GM08714 (cell line): ENCODE measurements around the gene PIK3CD.
"Not testable (repeated sequence)": the region's sequence is repeated elsewhere in the genome, so short reads cannot be mapped to it uniquely, and the experiment has no call there.

Source experiments
- H3K4me3 ChIP-seq: fragments of 200-500 bp; sonication (Bioruptor generic); 2 replicates; pipeline ENCODE4 v1.5.1; 2014; ENCODE audit warnings: mild to moderate bottlenecking, low read length, inconsistent platforms
- ZNF274 ChIP-seq: IDR thresholded peaks from 2 replicates; pipeline ENCODE4 v1.6.1; 2012; ENCODE audit warnings: mild to moderate bottlenecking, low read depth, low read length

Gene PIK3CD

GRCh38 chr1:9731561-9731960, 80.0 kb downstream of the PIK3CD start:
- H3K4me3 ChIP-seq: no peak overlapping the region
- TF ChIP-seq ZNF274: no peak

DNA sequence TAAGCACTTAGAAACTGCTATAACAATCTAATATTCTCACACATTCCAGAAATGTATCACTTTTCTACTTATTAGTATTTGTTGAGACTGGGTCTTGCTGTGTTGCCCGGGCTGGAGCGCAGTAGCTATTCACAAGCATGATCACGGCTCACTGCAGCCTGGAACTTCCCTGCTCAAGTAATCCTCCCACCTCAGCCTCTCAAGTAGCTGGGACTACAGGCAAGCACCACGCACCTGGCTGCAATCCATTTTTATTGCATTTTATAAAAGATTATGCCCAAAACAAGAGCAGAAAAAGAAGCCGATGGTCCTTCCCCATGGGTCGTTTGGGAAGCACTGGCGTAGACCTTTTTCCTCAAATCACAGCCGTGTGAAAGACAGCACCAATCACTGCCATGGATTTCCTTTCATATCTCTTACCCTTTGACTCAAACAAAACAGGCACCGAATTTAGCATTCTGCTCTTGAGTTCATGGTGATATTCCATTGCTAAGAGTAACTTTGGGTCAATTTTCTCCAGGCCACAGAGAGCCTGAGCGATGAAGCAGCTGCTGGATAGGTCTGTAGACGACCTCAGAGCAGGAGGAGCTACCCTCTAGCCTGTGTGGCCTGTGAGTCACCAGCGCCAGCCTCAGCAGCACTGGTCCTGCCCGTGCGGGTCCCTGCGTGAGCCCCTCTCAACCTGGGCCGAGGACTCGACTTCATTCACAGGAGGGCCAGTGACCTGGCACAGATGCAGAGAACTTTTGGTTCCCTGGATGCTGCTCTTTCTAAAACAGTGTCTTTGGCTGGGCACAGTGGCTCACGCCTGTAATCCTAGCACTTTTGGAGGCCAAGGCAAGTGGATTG, 80.8 kb downstream of the PIK3CD start:
- TF ChIP-seq ZNF274: no peak
- no peak overlapping the region for H3K4me3 ChIP-seq

GRCh38 chr1:9733160-9733789, 81.7 kb downstream of the PIK3CD start:
- TF ChIP-seq ZNF274: no peak
- H3K4me3 ChIP-seq: no peak overlapping the region

- TF ChIP-seq ZNF274: no peak
- H3K4me3 ChIP-seq: no peak overlapping the region
These were observed 84.3 kb downstream of the PIK3CD start for GRCh38 chr1:9735800-9736199.

DNA sequence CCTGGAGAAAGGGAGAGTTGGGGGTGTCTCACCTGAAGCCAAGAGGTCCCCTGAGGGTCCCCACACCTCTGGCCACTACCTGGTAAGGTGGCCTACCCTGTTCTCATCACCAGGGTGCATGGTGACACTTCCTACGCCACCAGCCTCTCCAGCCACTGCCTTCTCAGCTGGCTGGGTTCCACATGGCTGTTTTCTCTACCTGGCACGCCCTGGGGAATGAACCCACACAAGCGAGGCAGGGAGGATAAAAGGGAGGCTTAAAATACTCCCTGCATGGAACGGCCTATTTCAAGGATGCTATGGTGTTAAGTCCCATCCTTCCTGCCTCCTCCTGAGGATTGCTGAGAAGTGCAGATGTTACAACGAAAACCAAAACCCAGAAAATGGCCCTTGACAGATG, 84.7 kb downstream of the PIK3CD start:
- no peak for TF ChIP-seq ZNF274
- H3K4me3 ChIP-seq: no peak overlapping the region

DNA sequence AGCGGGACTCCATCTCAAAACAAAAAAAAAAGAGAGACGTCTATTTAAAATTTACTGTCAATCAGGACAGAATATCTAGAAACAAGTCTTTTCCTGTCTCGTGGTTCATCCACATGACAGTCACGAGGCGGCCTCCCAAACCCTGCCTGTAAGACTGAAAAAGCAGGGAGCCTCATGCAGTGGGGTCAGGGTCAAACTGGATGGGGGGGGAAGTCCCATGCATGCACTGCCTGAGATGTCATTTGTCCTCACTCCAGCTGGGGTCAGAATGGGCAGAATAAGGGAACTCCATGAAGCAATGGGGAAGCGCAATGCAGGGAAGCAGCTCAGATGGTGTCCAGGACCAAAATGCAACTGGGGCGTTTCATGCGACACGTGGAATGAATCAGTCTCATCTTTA, 85.5 kb downstream of the PIK3CD start:
- no peak overlapping the region for H3K4me3 ChIP-seq
- no peak for TF ChIP-seq ZNF274

- no peak for TF ChIP-seq ZNF274
- H3K4me3 ChIP-seq: no peak overlapping the region
These were observed 86.1 kb downstream of the PIK3CD start for GRCh38 chr1:9737671-9738070.

- no peak for TF ChIP-seq ZNF274
- no peak overlapping the region for H3K4me3 ChIP-seq
These were observed 92.7 kb downstream of the PIK3CD start for GRCh38 chr1:9744106-9744799.

GRCh38 chr1:9746211-9746610, 94.7 kb downstream of the PIK3CD start:
- no peak for TF ChIP-seq ZNF274
- H3K4me3 ChIP-seq: no peak overlapping the region

DNA sequence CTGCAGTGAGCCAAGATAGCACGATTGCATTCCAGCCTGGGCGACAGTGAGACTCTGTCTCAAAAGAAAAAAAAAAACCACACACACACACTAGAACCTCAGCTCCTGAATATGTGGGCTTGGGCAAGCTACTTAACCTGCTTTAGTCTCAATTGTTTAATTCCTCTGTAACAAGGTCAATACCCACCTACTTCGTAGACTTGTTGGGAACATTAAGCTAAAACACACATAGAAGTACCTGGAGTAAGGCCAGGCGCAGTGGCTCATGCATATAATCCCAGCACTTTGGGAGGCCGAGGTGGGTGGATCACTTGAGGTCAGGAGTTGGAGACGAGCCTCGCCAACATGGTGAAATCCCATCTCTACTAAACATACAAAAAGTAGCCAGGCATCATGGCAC, 95.1 kb downstream of the PIK3CD start:
- no peak for TF ChIP-seq ZNF274
- no peak overlapping the region for H3K4me3 ChIP-seq

DNA sequence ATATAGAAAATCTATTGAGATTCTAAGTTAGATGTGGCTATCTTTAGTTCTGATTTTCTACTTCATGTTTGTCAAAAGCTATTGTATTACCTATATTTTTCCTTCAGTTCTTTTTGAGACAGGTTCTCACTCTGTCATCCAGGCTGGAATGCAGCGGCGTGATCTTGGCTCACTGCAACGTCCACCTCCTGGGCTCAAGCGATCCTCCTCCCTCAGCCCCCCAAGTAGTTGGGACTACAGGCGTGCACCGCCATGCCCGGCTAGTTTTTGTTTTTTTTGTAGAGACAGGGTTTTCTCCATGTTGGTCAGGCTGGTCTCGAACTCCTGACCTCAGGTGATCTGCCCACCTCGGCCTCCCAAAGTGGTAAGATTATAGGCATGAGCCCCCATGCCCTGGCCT, 96.9 kb downstream of the PIK3CD start:
- H3K4me3 ChIP-seq: not testable (repeated sequence)

DNA sequence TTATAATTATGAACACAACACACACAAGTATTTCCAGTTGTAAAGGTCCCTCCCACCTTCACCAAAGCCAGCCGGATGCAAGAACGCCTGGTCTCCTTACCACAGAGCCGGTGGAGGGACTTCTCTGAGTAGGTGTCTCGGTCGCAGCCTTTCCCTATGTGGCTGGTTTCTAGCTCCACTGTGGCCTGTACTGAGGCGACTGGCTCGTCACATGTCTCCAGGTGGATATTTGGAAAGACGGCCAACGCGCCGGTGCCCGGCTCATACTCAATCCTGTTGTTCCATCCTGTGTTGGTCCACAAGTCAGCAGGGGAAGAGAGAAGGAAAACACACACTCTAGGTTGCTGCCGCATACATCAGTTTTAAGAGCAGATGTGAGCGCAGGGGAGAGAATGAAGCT, 97.8 kb downstream of the PIK3CD start:
- no peak overlapping the region for H3K4me3 ChIP-seq
- TF ChIP-seq ZNF274: no peak

- H3K4me3 ChIP-seq: no peak overlapping the region
- no peak for TF ChIP-seq ZNF274
These were observed 100.4 kb downstream of the PIK3CD start for GRCh38 chr1:9751971-9752370.

GRCh38 chr1:9753121-9753531, 101.6 kb downstream of the PIK3CD start:
- TF ChIP-seq ZNF274: no peak
- H3K4me3 ChIP-seq: no peak overlapping the region

DNA sequence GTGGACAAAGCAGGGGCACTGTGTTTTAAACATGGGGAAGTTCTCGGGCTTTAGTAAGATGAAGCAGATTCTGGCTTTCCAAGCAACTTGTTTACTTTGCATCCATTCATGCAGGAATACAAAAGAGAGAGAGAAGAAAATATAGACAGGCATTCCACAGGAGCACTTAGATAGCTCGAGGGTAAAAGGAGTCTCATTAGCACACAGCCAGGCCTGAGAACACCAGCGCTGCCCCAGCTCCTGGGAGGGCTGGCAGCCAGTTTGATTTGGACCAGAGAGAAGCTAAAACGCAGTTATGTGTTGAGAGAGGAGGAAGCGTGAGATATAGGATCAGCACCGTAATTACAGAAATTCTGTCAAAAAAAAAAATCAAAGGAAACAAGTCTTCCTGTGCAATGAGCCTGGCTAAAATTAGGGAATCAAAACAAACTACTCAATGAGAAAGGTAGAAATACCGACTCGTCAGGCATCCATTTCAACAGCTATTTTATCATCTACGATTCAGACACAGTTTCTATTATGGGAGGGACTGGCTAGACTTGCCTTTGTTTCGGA, 104.0 kb downstream of the PIK3CD start:
- no peak overlapping the region for H3K4me3 ChIP-seq
- TF ChIP-seq ZNF274: no peak
